ENCODE measurements around the gene ADCY10. TPM values are rescaled to one million over a fixed set of nuclear protein-coding genes. Genes with fewer than 3 reads are reported as not detected.
"Not testable (repeated sequence)": the region's sequence is repeated elsewhere in the genome, so short reads cannot be mapped to it uniquely, and the experiment has no call there.

The ADCY10 gene
- polyA plus RNA-seq, 1 donor, result 0.18 TPM

GRCh38 chr1:167926486-167926997, 12.6 kb upstream of the ADCY10 start:
- no peak for DNase-seq (ENCODE audit: low read depth)

GRCh38 chr1:167924543-167925231, 10.8 kb upstream of the ADCY10 start:
- DNase-seq (ENCODE audit: low read depth), result no peak

- DNase-seq (ENCODE audit: low read depth), result no peak
Observed at GRCh38 chr1:167924102-167924501, 10.2 kb upstream of the ADCY10 start.

- no peak for DNase-seq (ENCODE audit: low read depth)
Observed at GRCh38 chr1:167923324-167924056, 9.6 kb upstream of the ADCY10 start.

- DNase-seq (ENCODE audit: low read depth), result no peak
Observed at GRCh38 chr1:167922611-167923074, 8.7 kb upstream of the ADCY10 start.

GRCh38 chr1:167922023-167922422, 8.1 kb upstream of the ADCY10 start:
- DNase-seq (ENCODE audit: low read depth), result no peak

- DNase-seq (ENCODE audit: low read depth), result no peak
Observed at GRCh38 chr1:167916766-167917511, 3.0 kb upstream of the ADCY10 start.

- DNase-seq (ENCODE audit: low read depth), result no peak
Observed at GRCh38 chr1:167915569-167915968, 1.6 kb upstream of the ADCY10 start.

- no peak for DNase-seq (ENCODE audit: low read depth)
Observed at GRCh38 chr1:167912294-167912693, 1.6 kb downstream of the ADCY10 start.

- no peak for DNase-seq (ENCODE audit: low read depth)
Observed at GRCh38 chr1:167911413-167911812, 2.5 kb downstream of the ADCY10 start.

- DNase-seq (ENCODE audit: low read depth), result no peak
Observed at GRCh38 chr1:167910530-167910929, 3.4 kb downstream of the ADCY10 start.

GRCh38 chr1:167909691-167910180, 4.2 kb downstream of the ADCY10 start:
- DNase-seq (ENCODE audit: low read depth), result no peak

- no peak for DNase-seq (ENCODE audit: low read depth)
Observed at GRCh38 chr1:167905671-167906070, 8.3 kb downstream of the ADCY10 start.

GRCh38 chr1:167905182-167905581, 8.8 kb downstream of the ADCY10 start:
- DNase-seq (ENCODE audit: low read depth), result no peak

GRCh38 chr1:167904652-167905130, 9.2 kb downstream of the ADCY10 start:
- DNase-seq (ENCODE audit: low read depth), result no peak

- no peak for DNase-seq (ENCODE audit: low read depth)
Observed at GRCh38 chr1:167900907-167901306, 13.0 kb downstream of the ADCY10 start.

GRCh38 chr1:167899253-167899681, 14.7 kb downstream of the ADCY10 start:
- DNase-seq (ENCODE audit: low read depth), result no peak

GRCh38 chr1:167898578-167899222, 15.2 kb downstream of the ADCY10 start:
- DNase-seq (ENCODE audit: low read depth), result no peak

- DNase-seq (ENCODE audit: low read depth), result no peak
Observed at GRCh38 chr1:167893798-167894197, 20.1 kb downstream of the ADCY10 start.

- DNase-seq (ENCODE audit: low read depth), result no peak
Observed at GRCh38 chr1:167890400-167890799, 23.5 kb downstream of the ADCY10 start.

GRCh38 chr1:167887187-167887586, 26.7 kb downstream of the ADCY10 start:
- DNase-seq (ENCODE audit: low read depth), result not testable (repeated sequence)
